ENCODE results near the gene LMAN1.

The LMAN1 gene

GRCh38 chr18:59360381-59360780 is 1.3 kb upstream of the LMAN1 start:
- DNase-seq (ENCODE audit: insufficient read length, low spot score) = no peak
- FAIRE-seq = peak; percentile 99
- TF ChIP-seq CTCF (IDR thresholded peaks at IDR 0.05; ENCODE audit: insufficient read depth, missing control alignments) = no peak

- no peak for TF ChIP-seq CTCF (IDR thresholded peaks at IDR 0.05; ENCODE audit: insufficient read depth, missing control alignments)
- no peak for DNase-seq (ENCODE audit: insufficient read length, low spot score)
Measured at GRCh38 chr18:59359576-59359952, 499 bp upstream of the LMAN1 start.

GRCh38 chr18:59358414-59358711 is 702 bp downstream of the LMAN1 start:
- FAIRE-seq = no peak
- no peak for TF ChIP-seq CTCF (IDR thresholded peaks at IDR 0.05; ENCODE audit: insufficient read depth, missing control alignments)
- no peak for DNase-seq (ENCODE audit: insufficient read length, low spot score)

More at GRCh38 chr18:59359576-59359952, 499 bp upstream of the LMAN1 start:
- no peak for FAIRE-seq

GRCh38 chr18:59357928-59358327 is 1.1 kb downstream of the LMAN1 start:
- DNase-seq (ENCODE audit: insufficient read length, low spot score) (no peak), FAIRE-seq (no peak)
- TF ChIP-seq CTCF (IDR thresholded peaks at IDR 0.05; ENCODE audit: insufficient read depth, missing control alignments) = no peak

GRCh38 chr18:59354731-59355130 is 4.3 kb downstream of the LMAN1 start:
- no peak for TF ChIP-seq CTCF (IDR thresholded peaks at IDR 0.05; ENCODE audit: insufficient read depth, missing control alignments)
- DNase-seq (ENCODE audit: insufficient read length, low spot score) = no peak
- FAIRE-seq = no peak

GRCh38 chr18:59353079-59353680 is 5.9 kb downstream of the LMAN1 start:
- FAIRE-seq (no peak), DNase-seq (ENCODE audit: insufficient read length, low spot score) (no peak)
- TF ChIP-seq CTCF (IDR thresholded peaks at IDR 0.05; ENCODE audit: insufficient read depth, missing control alignments) = no peak

GRCh38 chr18:59352250-59352855 is 6.7 kb downstream of the LMAN1 start:
- FAIRE-seq = no peak
- no peak for TF ChIP-seq CTCF (IDR thresholded peaks at IDR 0.05; ENCODE audit: insufficient read depth, missing control alignments)

More at GRCh38 chr18:59352250-59352855, 6.7 kb downstream of the LMAN1 start:
- no peak for DNase-seq (ENCODE audit: insufficient read length, low spot score)
